HCT116 (cell line): Measurements from ENCODE around the gene NAPA. TPM values are rescaled to one million over a fixed set of nuclear protein-coding genes. Genes with fewer than 3 reads are reported as not detected.

Source experiments
- ATAC-seq: fragments of 200-7000 bp; cut with Tn5 transposase; 2 replicates; pipeline ENCODE4 v1.9.1; 2020; ENCODE audit warnings: mild to moderate bottlenecking, moderate library complexity
- BruUV-seq: library from RNA; stranded (reverse); fragments of 400-500 nt; replicated peaks from 2 replicates; lab custom pipeline; 2021; lab: Mats Ljungman, UMichigan
- CTCF ChIA-PET: fragments of 300-600 bp; sonication (Branson Sonifier 250); formaldehyde crosslinking; loops from one replicate; lab custom pipeline; 2021; ENCODE audit warnings: antibody characterized with exemption; lab: Charles Lee
- POLR2A ChIA-PET: fragments of 300-600, 350-600 bp; sonication (Branson Sonifier 250); formaldehyde crosslinking; loops from one replicate; lab custom pipeline; 2021; ENCODE audit warnings: antibody characterized with exemption; lab: Charles Lee
- RAD21 ChIA-PET, 2 experiments: fragments of 300-600 bp; sonication (Branson Sonifier 250); formaldehyde crosslinking; loops; one replicate each; lab custom pipeline; 2023; ENCODE audit warnings: low total read pairs in 2 of 2; ENCODE audit not compliant: uncharacterized antibody in 2 of 2, unreplicated experiment in 2 of 2, low non-redundant PET in 1 of 2; lab: Charles Lee
- DNase-seq: peaks from one replicate; pipeline ENCODE4 v3.0.0-alpha.2; 2010; ENCODE audit warnings: low read depth, low spot score
- H2AFZ ChIP-seq: fragments of 200-600 bp; shearing (Covaris generic), sonication (generic); 2 replicates; pipeline ENCODE4 v1.6.1; 2017; ENCODE audit warnings: low read depth, mixed run types, mixed read lengths, antibody characterized with exemption, low read length; ENCODE audit not compliant: poor library complexity, severe bottlenecking
- H3K27ac ChIP-seq: 2 replicates; pipeline ENCODE4 v1.5.1; 2012; ENCODE audit warnings: low read depth, low read length
- H3K27me3 ChIP-seq: fragments of 200-600 bp; sonication (generic); 2 replicates; pipeline ENCODE4 v1.6.1; 2016; ENCODE audit warnings: mixed run types, low read length, mixed read lengths; ENCODE audit not compliant: insufficient read depth
- H3K36me3 ChIP-seq, 2 experiments: fragments of 200-500 bp in 1 of 2; fragments of 200-600 bp in 1 of 2; sonication (Bioruptor generic) in 1 of 2; sonication (generic) in 1 of 2; 2 replicates each; pipeline versions ENCODE4 v1.5.1 to v1.6.1; 2014 to 2016; ENCODE audit warnings: low read length in 2 of 2, inconsistent platforms in 1 of 2, mixed read lengths in 1 of 2, mixed run types in 1 of 2; ENCODE audit not compliant: insufficient read depth in 2 of 2, control insufficient read depth in 1 of 2
- H3K4me1 ChIP-seq, 2 experiments: fragments of 200-600 bp in 1 of 2; sonication (generic) in 1 of 2; 2 replicates each; pipeline versions ENCODE4 v1.5.1 to v1.6.1; 2012 to 2017; ENCODE audit warnings: low read length in 2 of 2, inconsistent platforms in 1 of 2, mild to moderate bottlenecking in 1 of 2, mixed read lengths in 1 of 2, mixed run types in 1 of 2, moderate library complexity in 1 of 2; ENCODE audit not compliant: insufficient read depth in 2 of 2, control insufficient read depth in 1 of 2
- H3K4me2 ChIP-seq: fragments of 200-600 bp; sonication (generic); 2 replicates; pipeline ENCODE4 v1.6.1; 2017; ENCODE audit warnings: mixed run types, low read length, mixed read lengths
- H3K4me3 ChIP-seq, 2 experiments: fragments of 200-600 bp in 1 of 2; sonication (generic) in 1 of 2; replicated peaks in 1 of 2; 2 replicates each; pipeline ENCODE4 v1.5.1; 2011 to 2016; ENCODE audit warnings: low read length in 2 of 2, control low read depth in 1 of 2, low read depth in 1 of 2, mild to moderate bottlenecking in 1 of 2, mixed read lengths in 1 of 2, mixed run types in 1 of 2
- H3K79me2 ChIP-seq: fragments of 200-600 bp; sonication (generic); 2 replicates; pipeline ENCODE4 v1.6.1; 2017; ENCODE audit warnings: mild to moderate bottlenecking, mixed run types, low read length, moderate library complexity, mixed read lengths; ENCODE audit not compliant: insufficient read depth
- H3K9ac ChIP-seq: fragments of 200-600 bp; sonication (generic); 2 replicates; pipeline ENCODE4 v1.6.1; 2016; ENCODE audit warnings: low read length, mixed read lengths
- H3K9me2 ChIP-seq: fragments of 200-600 bp; sonication (generic), shearing (Covaris generic); 2 replicates; pipeline ENCODE4 v1.6.1; 2017; ENCODE audit warnings: mixed run types, mild to moderate bottlenecking, moderate library complexity; ENCODE audit not compliant: insufficient read depth
- H3K9me3 ChIP-seq, 2 experiments: fragments of 200-500 bp in 1 of 2; fragments of 200-600 bp in 1 of 2; sonication (Bioruptor generic) in 1 of 2; sonication (generic) in 1 of 2; 2 replicates each; pipeline ENCODE4 v1.6.1; 2014 to 2017; ENCODE audit warnings: low read length in 2 of 2, mixed read lengths in 2 of 2, inconsistent platforms in 1 of 2, low read depth in 1 of 2, mild to moderate bottlenecking in 1 of 2, mixed run types in 1 of 2, moderate library complexity in 1 of 2; ENCODE audit not compliant: control insufficient read depth in 1 of 2, insufficient read depth in 1 of 2
- H4K20me1 ChIP-seq: fragments of 200-600 bp; sonication (generic), shearing (Covaris generic); 2 replicates; pipeline ENCODE4 v1.6.1; 2017; ENCODE audit warnings: mixed run types, mild to moderate bottlenecking, moderate library complexity; ENCODE audit not compliant: insufficient read depth
- CBX3 ChIP-seq: IDR thresholded peaks from 2 replicates; pipeline ENCODE4 v1.6.1; 2012; ENCODE audit warnings: low read depth
- ELF1 ChIP-seq: IDR thresholded peaks from 2 replicates; pipeline ENCODE4 v1.6.1; 2012; ENCODE audit warnings: low read depth, borderline replicate concordance
- FOSL1 ChIP-seq: IDR thresholded peaks from 2 replicates; pipeline ENCODE4 v1.6.1; 2012; ENCODE audit warnings: low read depth
- SIN3A ChIP-seq: IDR thresholded peaks from 2 replicates; pipeline ENCODE4 v1.6.1; 2012; ENCODE audit warnings: low read depth
- SRF ChIP-seq: IDR thresholded peaks from 2 replicates; pipeline ENCODE4 v1.6.1; 2012; ENCODE audit warnings: low read depth
- intact Hi-C: fragments of 100-400 bp; cut with micrococcal nuclease; formaldehyde crosslinking; loops from 2 replicates; pipeline ENCODE4 v1.10.0; 2022
- total RNA-seq: library from RNA; stranded (reverse); gene quantifications from one replicate; pipeline ENCODE4 v1.2.1, GENCODE V29; 2021; ENCODE audit not compliant: unreplicated experiment
- TF ChIP-seq, protein P1 (sequence below): IDR thresholded peaks from 2 replicates; pipeline ENCODE4 v1.6.1; 2012; ENCODE audit warnings: low read depth
- TF ChIP-seq, protein P2 (sequence below): IDR thresholded peaks from 2 replicates; pipeline ENCODE4 v1.6.1; 2012

NAPA gene
- total RNA-seq, 1 experiment from 2014 or later = 58.8 TPM

DNA sequence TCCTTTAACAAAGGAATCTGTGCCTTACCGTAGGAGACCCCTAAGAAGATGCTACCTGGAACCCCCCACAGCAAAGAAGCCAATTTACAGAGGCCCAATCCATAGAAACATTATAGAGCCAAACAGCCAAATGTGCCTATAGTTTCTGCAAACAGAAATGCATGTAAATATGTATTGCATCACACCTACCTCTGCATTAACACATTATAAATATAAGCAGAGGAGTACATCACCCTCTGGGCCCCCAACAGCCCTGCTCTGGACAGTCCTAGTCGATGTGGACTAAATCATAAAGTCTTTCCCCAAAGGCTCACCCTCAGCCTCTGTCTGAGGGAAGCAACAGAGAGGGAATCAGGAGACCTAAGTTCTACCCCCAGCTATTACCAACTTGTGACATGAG is 32.3 kb upstream of the NAPA start:
- DNase-seq = no peak
- Histone ChIP-seq H3K27ac (no peak overlapping the region), H3K4me1 (no peaks in the 10 kb centered on the region), H3K4me3 (no peak overlapping the region), H2AFZ (no peak overlapping the region), H3K27me3 (no peaks in the 10 kb centered on the region), H3K9ac (no peak overlapping the region), H3K9me2 (no peaks in the 10 kb centered on the region), H3K79me2 (no peaks in the 10 kb centered on the region), H4K20me1 (no peaks in the 10 kb centered on the region), H3K36me3 (no peaks in the 10 kb centered on the region), H3K9me3 (no peaks in the 10 kb centered on the region), H3K4me2 (no peak overlapping the region)
- ChIA-PET POLR2A (no interaction called here), CTCF (no interaction called here), RAD21 (no interaction called here)
- intact Hi-C loops = no loop called here
- TF ChIP-seq CBX3 = no peak
- TF ChIP-seq, protein P1, sequence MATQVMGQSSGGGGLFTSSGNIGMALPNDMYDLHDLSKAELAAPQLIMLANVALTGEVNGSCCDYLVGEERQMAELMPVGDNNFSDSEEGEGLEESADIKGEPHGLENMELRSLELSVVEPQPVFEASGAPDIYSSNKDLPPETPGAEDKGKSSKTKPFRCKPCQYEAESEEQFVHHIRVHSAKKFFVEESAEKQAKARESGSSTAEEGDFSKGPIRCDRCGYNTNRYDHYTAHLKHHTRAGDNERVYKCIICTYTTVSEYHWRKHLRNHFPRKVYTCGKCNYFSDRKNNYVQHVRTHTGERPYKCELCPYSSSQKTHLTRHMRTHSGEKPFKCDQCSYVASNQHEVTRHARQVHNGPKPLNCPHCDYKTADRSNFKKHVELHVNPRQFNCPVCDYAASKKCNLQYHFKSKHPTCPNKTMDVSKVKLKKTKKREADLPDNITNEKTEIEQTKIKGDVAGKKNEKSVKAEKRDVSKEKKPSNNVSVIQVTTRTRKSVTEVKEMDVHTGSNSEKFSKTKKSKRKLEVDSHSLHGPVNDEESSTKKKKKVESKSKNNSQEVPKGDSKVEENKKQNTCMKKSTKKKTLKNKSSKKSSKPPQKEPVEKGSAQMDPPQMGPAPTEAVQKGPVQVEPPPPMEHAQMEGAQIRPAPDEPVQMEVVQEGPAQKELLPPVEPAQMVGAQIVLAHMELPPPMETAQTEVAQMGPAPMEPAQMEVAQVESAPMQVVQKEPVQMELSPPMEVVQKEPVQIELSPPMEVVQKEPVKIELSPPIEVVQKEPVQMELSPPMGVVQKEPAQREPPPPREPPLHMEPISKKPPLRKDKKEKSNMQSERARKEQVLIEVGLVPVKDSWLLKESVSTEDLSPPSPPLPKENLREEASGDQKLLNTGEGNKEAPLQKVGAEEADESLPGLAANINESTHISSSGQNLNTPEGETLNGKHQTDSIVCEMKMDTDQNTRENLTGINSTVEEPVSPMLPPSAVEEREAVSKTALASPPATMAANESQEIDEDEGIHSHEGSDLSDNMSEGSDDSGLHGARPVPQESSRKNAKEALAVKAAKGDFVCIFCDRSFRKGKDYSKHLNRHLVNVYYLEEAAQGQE = no peak
- no TSS peak for BruUV-seq
- no peak for ATAC-seq

DNA sequence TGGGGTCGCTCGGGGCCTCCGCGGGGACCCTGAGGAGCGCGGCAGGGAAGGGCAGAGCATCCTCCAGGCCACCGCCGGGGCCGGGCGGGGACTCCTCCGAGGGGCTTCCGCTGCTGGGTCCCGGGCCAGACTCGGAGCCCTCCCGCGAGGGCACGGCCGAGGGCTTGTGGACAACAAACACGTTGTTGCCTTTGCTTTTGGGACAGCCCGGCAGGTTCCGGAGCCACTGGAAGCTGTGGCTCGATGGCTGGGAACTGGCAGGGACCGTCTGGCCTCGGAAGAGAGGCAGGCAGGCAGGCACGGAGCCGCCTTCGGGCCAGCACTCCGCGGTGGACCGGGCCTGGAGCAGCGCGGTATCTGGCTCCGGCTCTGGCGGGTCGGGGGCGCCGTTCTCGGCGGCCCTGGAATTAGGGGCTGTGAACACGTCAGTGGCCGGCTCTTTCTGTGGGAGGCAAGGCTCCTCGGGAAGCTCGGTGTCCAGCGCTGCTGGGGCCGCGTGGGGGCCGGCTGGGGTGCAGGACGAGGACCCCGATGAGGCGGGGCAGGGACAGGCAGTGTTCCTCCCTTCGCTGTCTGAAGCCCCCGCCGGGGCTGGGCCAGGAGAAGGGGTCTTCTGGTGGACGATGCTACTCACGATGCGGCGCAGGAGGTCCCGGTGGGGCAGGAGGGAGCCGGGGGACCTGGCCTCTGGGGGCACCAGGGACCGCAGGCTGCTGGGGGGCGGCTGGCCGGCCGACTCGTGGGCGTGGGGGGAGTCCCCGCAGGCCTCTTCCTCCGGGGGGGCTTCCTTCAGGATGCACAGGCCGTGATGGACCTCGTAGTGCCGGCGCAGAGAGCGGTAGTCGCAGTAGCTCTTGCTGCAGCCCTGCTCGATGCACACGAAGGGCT is 30.4 kb upstream of the NAPA start:
- BruUV-seq = no TSS peak
- ChIA-PET RAD21 (no interaction called here), POLR2A (no interaction called here), CTCF (no interaction called here)
- Histone ChIP-seq H3K36me3 (no peaks in the 10 kb centered on the region), H3K27ac (no peak overlapping the region), H3K9me2 (no peaks in the 10 kb centered on the region), H3K79me2 (no peaks in the 10 kb centered on the region), H4K20me1 (no peaks in the 10 kb centered on the region), H3K4me2 (no peak overlapping the region), H3K4me1 (no peaks in the 10 kb centered on the region), H3K4me3 (no peak overlapping the region), H3K27me3 (no peaks in the 10 kb centered on the region), H3K9me3 (no peaks in the 10 kb centered on the region), H3K9ac (no peak overlapping the region), H2AFZ (no peak overlapping the region)
- TF ChIP-seq ELF1 (no peak), FOSL1 (no peak), SRF (no peak), SIN3A (no peak)
- TF ChIP-seq, protein P2, sequence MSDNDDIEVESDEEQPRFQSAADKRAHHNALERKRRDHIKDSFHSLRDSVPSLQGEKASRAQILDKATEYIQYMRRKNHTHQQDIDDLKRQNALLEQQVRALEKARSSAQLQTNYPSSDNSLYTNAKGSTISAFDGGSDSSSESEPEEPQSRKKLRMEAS = no peak
- intact Hi-C loops = no loop called here
- no peak for ATAC-seq
- DNase-seq = no peak
